ENCODE measurements around the gene CHMP2A. TPM values are rescaled to one million over a fixed set of nuclear protein-coding genes. Genes with fewer than 3 reads are reported as not detected.
A peak's percentile ranks its signal among the peaks of the same experiment; 100 is the strongest.

Gene CHMP2A
- total RNA-seq, 2 experiments from 2014 or later: 72.7 to 101 TPM

GRCh38 chr19:58522709-58523108 lies 32.2 kb downstream of the CHMP2A start:
- H3K27ac ChIP-seq (ENCODE audit: low read depth, low read length, poor library complexity, severe bottlenecking): no peak overlapping the region
- no peaks in the 10 kb centered on the region for H3K36me3 ChIP-seq (ENCODE audit: insufficient read depth, low read length)
- ChIA-PET POLR2A (no interaction called here), CTCF (ENCODE audit: unreplicated experiment) (no interaction called here)
- TF ChIP-seq EZH2phosphoT487 (IDR thresholded peaks at IDR 0.05; ENCODE audit: borderline replicate concordance, low read depth, low read length) (no peak), CTCF (conservative IDR thresholded peaks at IDR 0.05; ENCODE audit: low read length) (no peak)
- no peak for DNase-seq (ENCODE audit: low spot score)
- no peaks in the 10 kb centered on the region for H4K20me1 ChIP-seq (ENCODE audit: insufficient read depth, low read length)
- no peak overlapping the region for H2AFZ ChIP-seq (ENCODE audit: low read length)
- intact Hi-C loops (cut with micrococcal nuclease; ENCODE audit: unreplicated experiment): no loop called here
- no peaks in the 10 kb centered on the region for H3K9me3 ChIP-seq (ENCODE audit: low read length)
- H3K9me2 ChIP-seq (ENCODE audit: insufficient read depth, low read length): no peaks in the 10 kb centered on the region
- peaks cover 11% of the 10 kb centered on the region; the same call in 1 of the 2 replicates for H3K79me2 ChIP-seq (ENCODE audit: insufficient read depth, low read depth, low read length)
- no TSS peak for BruUV-seq (replicated peaks)
- no peak overlapping the region for H3K4me2 ChIP-seq (ENCODE audit: low read length)
- peaks cover 14% of the 10 kb centered on the region for H3K4me1 ChIP-seq (ENCODE audit: insufficient read depth, low read length, poor library complexity, severe bottlenecking)
- H3K4me3 ChIP-seq (ENCODE audit: low read depth, low read length, poor library complexity, severe bottlenecking): no peak overlapping the region

- POLR2A ChIA-PET: interaction anchor here (0.7 to 2.7 kb wide), 3 partner anchors 22 to 146 kb away, joined by 5 to 14 read pairs (median 11); partner anchors contain the start of gene TRIM28
- BruUV-seq (replicated peaks): no TSS peak
- H3K9me3 ChIP-seq (ENCODE audit: low read length): no peaks in the 10 kb centered on the region
- H3K27ac ChIP-seq (ENCODE audit: low read depth, low read length, poor library complexity, severe bottlenecking): no peak overlapping the region
- no peak overlapping the region for H3K4me3 ChIP-seq (ENCODE audit: low read depth, low read length, poor library complexity, severe bottlenecking)
- H3K4me1 ChIP-seq (ENCODE audit: insufficient read depth, low read length, poor library complexity, severe bottlenecking): peaks cover 14% of the 10 kb centered on the region
- no peak overlapping the region for H2AFZ ChIP-seq (ENCODE audit: low read length)
- no peaks in the 10 kb centered on the region for H4K20me1 ChIP-seq (ENCODE audit: insufficient read depth, low read length)
- H3K79me2 ChIP-seq (ENCODE audit: insufficient read depth, low read depth, low read length): peaks cover 11% of the 10 kb centered on the region; the same call in 1 of the 2 replicates
- DNase-seq (ENCODE audit: low spot score): no peak
- TF ChIP-seq CTCF (conservative IDR thresholded peaks at IDR 0.05; ENCODE audit: low read length) (no peak), EZH2phosphoT487 (IDR thresholded peaks at IDR 0.05; ENCODE audit: borderline replicate concordance, low read depth, low read length) (no peak)
- H3K36me3 ChIP-seq (ENCODE audit: insufficient read depth, low read length): peaks cover 4% of the 10 kb centered on the region
- H3K9me2 ChIP-seq (ENCODE audit: insufficient read depth, low read length): no peaks in the 10 kb centered on the region
- intact Hi-C loops (cut with micrococcal nuclease; ENCODE audit: unreplicated experiment): no loop called here
- CTCF ChIA-PET (ENCODE audit: unreplicated experiment): no interaction called here
- no peak overlapping the region for H3K4me2 ChIP-seq (ENCODE audit: low read length)
Observed at GRCh38 chr19:58521651-58522050, 33.3 kb downstream of the CHMP2A start.

- TSS peak; percentile 84 for BruUV-seq (replicated peaks)
- no peaks in the 10 kb centered on the region for H3K9me3 ChIP-seq (ENCODE audit: low read length)
- POLR2A ChIA-PET: interaction anchor here (0.7 to 2.7 kb wide), 5 partner anchors 12 to 194 kb away, joined by 3 to 14 read pairs (median 3); partner anchors contain the start of genes TRIM28 and ZSCAN22
- no peak for DNase-seq (ENCODE audit: low spot score)
- peak overlapping the region; percentile 80 for H3K27ac ChIP-seq (ENCODE audit: low read depth, low read length, poor library complexity, severe bottlenecking)
- H3K4me2 ChIP-seq (ENCODE audit: low read length): peak overlapping the region; percentile 95
- H3K4me1 ChIP-seq (ENCODE audit: insufficient read depth, low read length, poor library complexity, severe bottlenecking): peaks cover 14% of the 10 kb centered on the region
- TF ChIP-seq CTCF (conservative IDR thresholded peaks at IDR 0.05; ENCODE audit: low read length) (peak; percentile 22; the same call in 1 of the 2 replicates), EZH2phosphoT487 (IDR thresholded peaks at IDR 0.05; ENCODE audit: borderline replicate concordance, low read depth, low read length) (no peak)
- H3K79me2 ChIP-seq (ENCODE audit: insufficient read depth, low read depth, low read length): peaks cover 11% of the 10 kb centered on the region; the same call in 1 of the 2 replicates
- peaks cover 13% of the 10 kb centered on the region for H3K36me3 ChIP-seq (ENCODE audit: insufficient read depth, low read length)
- no peaks in the 10 kb centered on the region for H3K9me2 ChIP-seq (ENCODE audit: insufficient read depth, low read length)
- intact Hi-C loops (cut with micrococcal nuclease; ENCODE audit: unreplicated experiment): no loop called here
- peak overlapping the region; percentile 87 for H3K4me3 ChIP-seq (ENCODE audit: low read depth, low read length, poor library complexity, severe bottlenecking)
- CTCF ChIA-PET (ENCODE audit: unreplicated experiment): interaction anchor here (0.7 to 1.5 kb wide), 2 partner anchors 34 to 37 kb away, joined by 3 to 7 read pairs; no protein-coding TSS in a partner anchor
- H2AFZ ChIP-seq (ENCODE audit: low read length): peak overlapping the region; percentile 86; the same call in 1 of the 2 replicates
- no peaks in the 10 kb centered on the region for H4K20me1 ChIP-seq (ENCODE audit: insufficient read depth, low read length)
Observed at GRCh38 chr19:58520257-58520599, 34.7 kb downstream of the CHMP2A start.

All from OCI-LY7 (cell line).